NCI-H1092 (cell line): ENCODE measurements around the gene NR1D2.
"Not testable (repeated sequence)": the region's sequence is repeated elsewhere in the genome, so short reads cannot be mapped to it uniquely, and the experiment has no call there.

Source experiments
- DNase-seq: peaks from one replicate; lab custom pipeline; 2025; lab: John Stamatoyannopoulos, UW

NR1D2 gene

DNA sequence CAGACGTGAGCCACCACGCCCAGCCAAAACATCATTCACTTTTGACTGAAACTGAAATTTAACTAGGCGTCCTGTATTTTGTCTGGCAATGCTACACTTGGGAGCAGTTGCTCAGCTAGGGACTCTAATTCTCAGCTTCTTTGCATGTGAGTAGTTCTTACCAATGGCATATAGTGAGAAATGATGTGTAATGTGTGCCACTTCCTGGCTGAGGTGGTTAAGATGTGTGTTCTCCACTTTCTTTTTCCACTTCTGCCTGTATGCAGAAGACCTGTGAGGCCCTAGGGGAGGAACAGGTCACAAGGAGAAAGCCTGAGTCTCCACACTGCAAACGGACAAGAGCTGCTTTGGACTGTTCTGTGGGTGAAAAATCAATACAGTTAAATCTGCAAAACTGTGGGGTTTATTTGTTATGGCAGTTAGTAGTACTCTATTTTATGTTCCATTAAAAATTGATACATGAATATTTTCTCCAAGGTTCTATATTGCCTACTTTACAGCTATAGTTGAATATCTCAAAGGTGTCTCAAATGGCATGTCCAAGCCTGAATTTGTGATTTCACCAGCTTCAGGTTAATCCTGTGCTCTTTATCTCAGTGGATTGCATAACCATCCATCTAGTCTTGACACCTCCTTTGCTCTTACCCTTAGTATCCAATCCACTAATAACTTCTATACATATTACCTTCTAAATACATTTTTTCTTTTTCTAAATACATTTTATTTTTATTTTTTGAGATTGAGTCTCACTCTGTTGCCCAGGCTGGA lies 59.3 kb downstream of the NR1D2 start:
- no peak for DNase-seq

DNA sequence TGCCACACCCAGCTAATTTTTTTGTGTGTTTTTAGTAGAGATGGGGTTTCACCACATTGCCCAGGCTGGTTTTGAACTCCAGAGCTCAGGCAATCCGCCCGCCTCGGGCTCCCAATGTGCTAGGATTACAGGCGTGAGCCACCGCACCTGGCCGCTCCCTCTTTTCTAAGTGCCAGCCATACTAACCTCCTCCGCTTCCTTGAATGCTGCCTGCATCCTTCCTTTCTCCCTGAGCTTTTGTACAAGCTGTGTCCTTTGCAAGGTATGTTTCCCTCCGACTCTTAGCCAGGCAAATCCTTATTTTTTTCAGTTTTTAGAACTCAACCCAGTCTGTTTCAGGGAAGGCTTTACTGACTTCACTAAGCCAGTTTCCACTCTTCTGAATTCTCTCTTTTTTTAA lies 60.6 kb downstream of the NR1D2 start:
- DNase-seq = no peak

DNA sequence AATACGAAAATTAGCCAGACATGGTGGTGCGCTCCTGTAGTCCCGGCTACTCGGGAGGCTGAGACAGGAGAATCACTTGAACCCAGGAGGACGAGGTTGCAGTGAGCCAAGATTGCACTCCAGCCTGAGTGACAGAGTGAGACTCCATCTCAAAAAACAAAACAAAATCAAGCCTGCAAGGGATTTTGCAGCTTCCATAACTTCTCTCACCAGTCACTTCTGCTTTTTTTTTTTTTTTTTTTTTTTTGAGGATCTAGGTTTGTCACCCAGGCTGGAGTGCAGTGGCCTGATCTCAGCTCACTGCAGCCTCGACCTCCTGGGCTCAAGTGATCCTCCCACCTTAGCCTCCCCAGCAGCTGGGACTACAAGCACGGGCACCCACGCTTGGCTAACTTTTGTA lies 65.7 kb downstream of the NR1D2 start:
- DNase-seq = not testable (repeated sequence)

DNA sequence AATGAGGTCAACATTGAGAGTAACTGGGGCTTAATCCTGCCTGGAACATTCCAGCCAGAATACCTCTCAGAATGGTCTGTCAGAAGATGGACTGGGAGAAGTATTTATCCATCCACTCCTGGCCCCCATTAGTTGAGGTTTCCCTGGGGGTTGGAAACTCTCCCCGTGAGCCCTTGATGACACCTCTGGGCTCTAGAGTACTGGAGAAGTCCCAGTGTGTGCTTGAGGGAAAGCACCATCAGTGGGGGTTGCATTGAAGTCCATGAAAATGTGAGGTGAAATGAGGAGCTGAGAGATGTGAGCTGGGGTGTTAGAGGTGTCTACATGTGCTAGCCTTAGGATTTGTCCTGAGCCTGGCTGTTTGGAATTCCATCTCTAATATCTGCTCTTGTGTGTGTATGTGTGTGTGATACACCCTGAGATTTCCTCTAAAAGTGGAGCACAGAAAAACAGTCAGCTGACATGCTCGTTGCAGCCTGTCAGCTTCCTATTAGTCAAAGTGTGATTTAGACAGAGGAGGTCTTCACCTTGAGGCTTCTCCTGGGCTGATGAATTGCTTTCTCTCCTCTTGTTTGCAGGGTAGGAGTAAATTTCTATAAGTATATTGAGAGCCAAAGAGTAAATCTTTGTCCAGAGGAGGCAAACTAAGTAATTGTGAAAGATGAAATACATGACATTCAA lies 67.6 kb downstream of the NR1D2 start:
- DNase-seq = no peak

DNA sequence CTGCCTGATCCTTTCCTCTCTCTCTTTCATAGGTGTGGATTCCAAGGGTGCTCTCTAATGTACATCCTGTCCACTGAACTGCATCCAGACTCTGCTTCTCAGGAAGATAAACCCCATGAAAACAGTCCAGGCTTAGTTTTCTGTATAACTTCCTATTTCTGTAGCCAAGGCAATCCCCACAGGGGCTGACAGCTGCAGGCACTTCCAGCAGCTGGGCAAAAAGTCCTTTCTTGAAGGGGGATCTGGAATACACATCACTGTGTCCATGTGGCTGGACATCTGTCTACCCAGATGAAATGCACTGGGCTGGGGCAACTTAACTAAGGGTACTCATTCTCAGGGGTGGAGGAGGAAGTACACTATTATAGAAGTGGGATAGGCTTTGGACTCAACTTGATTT lies 72.2 kb downstream of the NR1D2 start:
- DNase-seq = no peak

DNA sequence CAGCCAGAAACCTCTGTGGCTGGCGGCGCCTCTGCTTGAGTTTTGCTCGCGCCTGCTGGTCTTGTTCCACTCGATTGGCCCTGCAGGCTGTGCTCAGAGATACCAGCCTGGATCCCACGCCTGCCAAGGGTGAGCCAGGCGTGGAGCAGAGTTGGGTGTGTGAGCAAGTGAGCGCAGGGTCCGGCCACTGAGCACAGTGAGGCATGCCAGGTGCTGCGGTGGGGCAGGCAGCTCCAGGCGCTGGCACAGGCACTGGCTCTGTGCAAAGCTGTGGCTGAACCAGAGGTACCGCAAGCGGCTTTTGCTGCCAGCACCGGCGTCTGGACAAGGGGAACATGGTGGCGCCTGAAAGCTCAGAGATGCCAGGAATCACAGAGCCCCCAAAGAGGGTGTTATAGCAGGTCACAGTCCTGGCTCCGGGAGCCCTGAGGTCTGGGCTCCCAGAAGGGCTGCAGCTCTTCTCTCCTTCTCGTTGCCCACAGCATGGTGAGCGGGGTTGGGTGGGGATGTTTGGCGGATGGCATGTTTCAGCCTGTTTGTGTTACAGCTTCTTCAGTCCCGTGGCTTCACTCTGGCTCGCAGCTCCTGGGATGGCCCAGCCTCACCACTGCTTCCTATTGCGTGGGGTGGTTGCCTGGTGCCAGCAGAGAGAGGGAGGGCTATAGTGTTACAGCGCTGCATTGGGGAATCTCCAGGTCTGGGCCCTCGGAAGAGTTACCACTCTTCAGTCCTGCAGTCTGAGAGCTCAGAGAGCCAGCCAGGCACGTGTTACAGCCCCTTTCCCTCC lies 73.9 kb downstream of the NR1D2 start:
- no peak for DNase-seq

DNA sequence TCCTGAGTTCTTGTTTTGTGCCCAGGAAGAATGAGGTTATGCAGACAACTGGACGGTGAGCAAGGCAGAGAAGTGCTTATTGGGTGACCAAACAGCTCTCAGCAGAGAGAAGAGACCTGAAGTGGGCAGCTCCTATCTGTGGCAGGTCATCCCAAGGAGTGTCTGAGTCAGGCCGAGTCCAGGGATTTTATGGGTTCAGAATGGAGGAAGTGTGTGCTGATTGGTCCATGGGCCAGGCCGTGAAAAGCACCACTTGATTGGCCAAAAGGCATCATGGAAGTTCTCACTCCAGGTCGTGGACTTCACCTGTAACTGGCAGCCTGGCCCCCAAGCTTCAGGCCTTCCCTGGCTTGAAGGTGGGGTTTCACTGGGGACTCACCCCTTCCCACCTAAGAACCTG lies 74.5 kb downstream of the NR1D2 start:
- no peak for DNase-seq

DNA sequence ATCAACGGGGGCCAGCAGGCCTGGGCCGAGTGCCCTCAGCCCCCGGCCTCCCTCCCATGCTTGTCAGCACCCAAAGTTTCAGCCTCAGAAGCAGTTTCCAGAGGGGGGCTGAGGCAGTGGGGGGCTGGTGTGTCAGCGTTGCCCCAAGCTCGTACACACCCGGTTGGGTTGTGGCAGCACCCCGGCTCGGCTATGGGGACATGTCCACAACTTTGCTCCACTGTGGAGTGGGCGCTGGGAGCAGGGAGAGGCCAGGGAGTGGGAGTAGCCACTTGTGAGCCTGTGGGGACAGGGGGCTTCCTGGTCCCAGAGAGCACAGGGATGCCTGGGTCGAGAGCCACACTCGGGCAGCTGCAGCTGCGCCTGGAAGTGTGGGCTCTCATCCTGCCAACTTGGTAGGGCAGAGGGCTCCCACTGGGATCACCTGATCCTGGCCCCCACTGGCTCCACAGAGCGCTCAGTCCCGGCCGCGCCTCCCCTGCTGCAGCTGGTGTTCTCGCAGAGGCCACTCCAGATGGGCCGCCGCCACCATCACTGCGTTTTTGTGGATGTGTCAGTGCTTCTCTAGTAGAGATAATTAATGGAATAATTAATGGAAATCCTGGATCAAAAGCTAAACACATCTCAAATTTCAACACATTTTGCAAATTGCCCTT lies 75.1 kb downstream of the NR1D2 start:
- no peak for DNase-seq

DNA sequence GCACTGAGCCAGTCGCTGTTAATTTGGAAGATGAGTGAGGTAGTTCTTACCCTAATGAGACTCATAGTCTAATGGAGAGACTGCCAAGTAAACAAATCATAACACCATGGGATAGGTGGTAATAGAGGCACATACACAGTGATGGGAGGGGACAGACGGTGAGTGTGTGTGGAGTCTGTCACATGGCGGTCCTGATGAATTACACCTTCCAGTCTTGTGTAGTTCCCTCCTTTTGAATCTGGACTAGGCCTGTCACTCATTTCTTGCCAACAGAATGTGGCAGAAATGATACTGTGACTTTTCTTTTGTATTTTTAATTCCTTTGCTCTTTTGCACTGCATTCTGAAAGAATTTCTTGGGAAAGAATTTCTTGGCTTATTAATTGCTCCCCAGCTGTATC lies 78.1 kb downstream of the NR1D2 start:
- no peak for DNase-seq

DNA sequence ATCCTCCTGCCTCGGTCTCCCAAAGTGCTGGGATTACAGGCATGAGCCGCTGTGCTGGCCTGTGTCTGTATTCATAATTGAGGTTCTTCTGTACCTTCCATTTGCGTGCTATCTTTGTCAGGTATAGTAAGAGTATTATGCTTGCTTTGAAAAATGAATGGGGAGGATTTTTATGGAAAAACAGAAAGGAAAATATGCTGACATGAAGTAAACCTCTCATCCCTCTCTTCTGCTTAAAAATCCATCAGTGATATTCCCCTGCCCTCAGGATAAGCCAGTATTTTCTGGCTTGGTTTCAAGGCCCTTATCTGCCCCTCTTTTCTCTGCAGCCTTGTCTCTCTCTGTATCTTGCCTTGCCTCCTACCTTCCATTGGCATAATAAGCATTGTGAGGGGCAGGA lies 80.7 kb downstream of the NR1D2 start:
- no peak for DNase-seq

DNA sequence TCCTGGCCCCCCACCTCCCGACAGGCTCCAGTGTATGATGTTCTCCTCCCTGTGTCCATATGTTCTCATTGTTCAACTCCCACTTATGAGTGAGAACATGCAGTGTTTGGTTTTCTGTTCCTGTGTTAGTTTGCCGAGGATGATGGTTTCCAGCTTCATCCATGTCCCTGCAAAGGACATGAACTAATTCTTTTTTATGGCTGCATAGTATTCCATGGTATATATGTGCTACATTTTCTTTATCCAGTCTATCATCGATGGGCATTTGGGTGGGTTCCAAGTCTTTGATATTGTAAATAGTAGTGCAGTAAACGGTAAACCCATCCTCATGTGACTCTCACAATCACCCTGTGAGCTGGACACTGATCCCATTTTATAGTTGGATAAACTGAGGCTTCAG lies 81.6 kb downstream of the NR1D2 start:
- DNase-seq = not testable (repeated sequence)

DNA sequence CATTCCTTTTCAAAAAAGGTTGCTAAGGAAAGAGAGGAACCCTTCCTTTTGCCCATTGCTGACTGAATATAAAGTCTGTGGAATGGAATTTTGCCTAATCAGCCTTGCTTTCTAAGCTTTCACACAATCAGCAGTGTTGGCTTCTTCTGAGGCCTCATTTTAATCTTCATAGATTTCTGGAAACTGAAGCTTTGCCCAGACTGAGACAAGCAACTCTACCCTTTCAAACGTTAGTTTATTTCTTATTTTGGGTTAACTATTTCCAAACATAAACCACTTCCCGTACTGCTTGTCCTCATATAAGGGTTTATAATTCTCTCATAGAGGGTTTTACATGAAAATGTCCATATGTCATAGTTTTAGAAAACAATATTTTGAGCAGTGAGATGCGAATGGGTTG lies 82.9 kb downstream of the NR1D2 start:
- DNase-seq = no peak
